ENCODE results near the gene DPM2.

DPM2 gene

DNA sequence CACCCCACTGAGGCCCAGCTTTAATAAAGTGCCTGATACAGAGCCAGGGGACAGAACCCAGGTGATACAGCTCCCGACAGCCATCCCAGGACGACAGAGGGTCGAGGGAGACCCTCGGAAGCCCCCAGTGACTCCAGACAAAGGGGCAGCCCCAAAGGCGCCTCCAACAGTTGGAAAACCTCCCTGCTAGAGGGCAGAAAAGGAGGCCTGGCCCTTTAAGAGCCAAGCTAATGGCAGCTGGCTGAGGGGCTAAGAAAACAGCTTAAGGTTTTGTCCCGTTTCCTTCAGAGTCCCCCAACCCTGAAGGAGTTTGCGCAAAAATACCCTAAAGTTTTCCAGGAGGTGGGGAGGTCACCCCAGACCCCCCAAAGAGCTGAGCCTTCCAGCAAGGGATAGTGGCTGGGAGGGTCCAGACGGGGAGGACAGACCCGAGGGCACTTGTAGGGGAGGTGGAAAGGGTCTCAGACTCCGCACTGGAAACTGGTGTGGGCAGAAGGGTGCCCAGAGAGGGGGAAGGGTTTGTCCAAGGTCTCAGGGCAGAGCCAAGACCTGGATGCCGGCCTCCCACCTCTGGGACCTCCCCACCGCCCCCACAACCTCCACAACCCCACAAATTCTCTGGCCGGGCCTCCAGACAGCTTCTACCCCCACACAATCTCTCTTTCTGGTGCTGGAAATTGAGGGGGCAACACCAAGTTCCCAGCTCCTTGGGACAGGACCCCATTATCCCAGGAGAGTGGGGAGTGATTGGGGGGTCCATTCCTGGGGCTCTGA, 52.0 kb downstream of the DPM2 start:
- no peak for DNase-seq (ENCODE audit: low read depth, low spot score)
- no peak overlapping the region for H3K4me3 ChIP-seq (ENCODE audit: low read length)

Measured in Jurkat, Clone E6-1 (cell line).